Lower lobe of right lung (tissue), 2 donors: ENCODE results near the gene NELL1. TPM values are rescaled to one million over a fixed set of nuclear protein-coding genes. Genes with fewer than 3 reads are reported as not detected.

Source experiments
- ATAC-seq, 2 donors: fragments of 200-7000 bp; cut with Tn5 transposase; one replicate each; pipeline ENCODE4 v1.9.1; 2020 to 2022; ENCODE audit warnings: mild to moderate bottlenecking in 2 of 2, moderate library complexity in 2 of 2
- DNase-seq: peaks from one replicate; pipeline ENCODE4 v3.0.0-alpha.2; 2020
- H3K27ac ChIP-seq: fragments of 200-600 bp; one replicate; pipeline ENCODE4 v1.8.0; 2022
- H3K27me3 ChIP-seq: fragments of 200-600 bp; one replicate; pipeline ENCODE4 v1.8.0; 2022; ENCODE audit warnings: low read depth
- H3K36me3 ChIP-seq: fragments of 200-600 bp; one replicate; pipeline ENCODE4 v1.8.0; 2022; ENCODE audit warnings: mild to moderate bottlenecking
- H3K4me1 ChIP-seq: fragments of 200-600 bp; one replicate; pipeline ENCODE4 v1.8.0; 2022
- H3K4me3 ChIP-seq: fragments of 200-600 bp; one replicate; pipeline ENCODE4 v1.8.0; 2022; ENCODE audit warnings: mild to moderate bottlenecking
- H3K9me3 ChIP-seq: fragments of 200-600 bp; one replicate; pipeline ENCODE4 v1.8.0; 2022
- intact Hi-C: fragments of 100-400 bp; cut with DNase I; formaldehyde crosslinking; loops from one replicate; pipeline ENCODE4 v1.11.0; 2022
- total RNA-seq: library from RNA; stranded (reverse); fragmentation: NEBNext Ultra II Directional; extraction: Animal tissue kit (Norgen Biotek cat#: 25700); gene quantifications from one replicate; pipeline ENCODE4 v1.2.1, GENCODE V29; 2021
- TF ChIP-seq, protein P1 (sequence below): fragments of 200-600 bp; IDR thresholded peaks from one replicate; pipeline ENCODE4 v1.8.0; 2022; ENCODE audit warnings: antibody characterized with exemption, mild to moderate bottlenecking
- donor health status: DM: no; HTN: yes; CAD: no; lungs with severe emphysema.

The NELL1 gene
- total RNA-seq, 1 donor from 2014 or later, result 0.15 TPM

DNA sequence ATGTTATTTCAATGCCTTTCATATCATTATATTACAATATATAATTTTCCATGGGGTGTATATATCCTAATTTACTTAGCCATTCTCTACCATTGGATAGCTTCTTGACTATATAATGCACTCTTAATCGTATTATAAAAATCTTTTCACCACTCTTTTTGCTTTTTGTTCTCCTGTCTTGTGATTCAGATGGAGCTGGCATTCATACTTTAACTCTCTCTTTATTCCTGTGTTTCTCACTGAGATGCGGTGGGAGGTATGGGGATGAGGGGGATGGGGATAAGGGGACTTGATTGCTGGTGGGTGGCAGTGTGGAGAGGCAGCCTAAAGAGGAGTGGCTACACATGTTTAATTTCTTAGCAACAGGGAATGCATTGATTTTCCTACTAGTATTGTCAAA, 105.9 kb downstream of the NELL1 start:
- H3K9me3 ChIP-seq, result no peaks in the 10 kb centered on the region
- no peaks in the 10 kb centered on the region for H3K36me3 ChIP-seq
- TF ChIP-seq, protein P1, sequence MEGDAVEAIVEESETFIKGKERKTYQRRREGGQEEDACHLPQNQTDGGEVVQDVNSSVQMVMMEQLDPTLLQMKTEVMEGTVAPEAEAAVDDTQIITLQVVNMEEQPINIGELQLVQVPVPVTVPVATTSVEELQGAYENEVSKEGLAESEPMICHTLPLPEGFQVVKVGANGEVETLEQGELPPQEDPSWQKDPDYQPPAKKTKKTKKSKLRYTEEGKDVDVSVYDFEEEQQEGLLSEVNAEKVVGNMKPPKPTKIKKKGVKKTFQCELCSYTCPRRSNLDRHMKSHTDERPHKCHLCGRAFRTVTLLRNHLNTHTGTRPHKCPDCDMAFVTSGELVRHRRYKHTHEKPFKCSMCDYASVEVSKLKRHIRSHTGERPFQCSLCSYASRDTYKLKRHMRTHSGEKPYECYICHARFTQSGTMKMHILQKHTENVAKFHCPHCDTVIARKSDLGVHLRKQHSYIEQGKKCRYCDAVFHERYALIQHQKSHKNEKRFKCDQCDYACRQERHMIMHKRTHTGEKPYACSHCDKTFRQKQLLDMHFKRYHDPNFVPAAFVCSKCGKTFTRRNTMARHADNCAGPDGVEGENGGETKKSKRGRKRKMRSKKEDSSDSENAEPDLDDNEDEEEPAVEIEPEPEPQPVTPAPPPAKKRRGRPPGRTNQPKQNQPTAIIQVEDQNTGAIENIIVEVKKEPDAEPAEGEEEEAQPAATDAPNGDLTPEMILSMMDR, result no peak
- intact Hi-C loops, result no loop called here
- no peak overlapping the region for H3K4me3 ChIP-seq
- DNase-seq (no peak), ATAC-seq (no peak)
- H3K27me3 ChIP-seq, result no peaks in the 10 kb centered on the region
- no peak overlapping the region for H3K27ac ChIP-seq
- H3K4me1 ChIP-seq, result no peaks in the 10 kb centered on the region

DNA sequence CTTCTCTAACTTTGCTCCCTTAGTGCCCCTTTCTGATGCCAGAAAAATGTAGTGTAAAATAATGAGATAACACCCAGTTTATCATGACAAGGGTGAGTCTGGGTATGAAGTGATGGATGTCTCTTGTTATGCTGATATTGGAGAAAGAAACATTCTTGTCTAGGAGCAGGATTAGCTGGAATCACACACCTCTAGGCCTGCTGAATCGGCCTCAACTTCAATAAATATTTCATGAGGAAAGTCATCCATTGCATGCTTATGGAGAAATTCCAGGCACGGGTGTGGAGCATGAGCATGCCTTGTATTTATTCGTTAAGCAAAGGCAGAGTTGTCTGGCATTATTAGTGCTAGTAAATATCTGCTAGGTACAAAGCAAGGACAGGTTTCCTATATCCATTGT, 113.4 kb downstream of the NELL1 start:
- no peaks in the 10 kb centered on the region for H3K36me3 ChIP-seq
- no peaks in the 10 kb centered on the region for H3K9me3 ChIP-seq
- DNase-seq, result no peak
- no peak overlapping the region for H3K27ac ChIP-seq
- intact Hi-C loops, result no loop called here
- no peaks in the 10 kb centered on the region for H3K27me3 ChIP-seq
- no peak overlapping the region for H3K4me3 ChIP-seq
- no peaks in the 10 kb centered on the region for H3K4me1 ChIP-seq
- ATAC-seq, result no peak
- TF ChIP-seq, protein P1, result no peak

DNA sequence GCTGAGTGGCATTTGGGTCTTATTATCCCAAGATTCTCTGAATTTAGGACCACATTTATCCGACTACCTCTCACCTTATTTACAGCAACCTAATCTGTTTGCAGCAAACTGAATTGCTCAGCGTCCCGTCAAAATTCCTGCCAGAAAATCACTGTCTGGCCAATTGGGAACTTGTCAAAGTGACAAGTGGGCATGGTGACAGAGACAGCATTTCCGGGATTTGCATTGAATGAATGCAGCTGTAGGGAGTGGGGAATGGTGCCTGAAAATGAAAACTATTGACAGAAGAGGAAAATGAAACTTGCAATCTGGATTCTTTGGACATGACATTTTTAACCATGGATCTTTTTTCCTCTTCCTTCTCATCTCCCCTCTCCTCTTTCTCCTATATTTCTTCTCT, 113.8 kb downstream of the NELL1 start:
- no peaks in the 10 kb centered on the region for H3K36me3 ChIP-seq
- no peaks in the 10 kb centered on the region for H3K4me1 ChIP-seq
- intact Hi-C loops, result no loop called here
- no peak for ATAC-seq
- TF ChIP-seq, protein P1, result no peak
- no peak overlapping the region for H3K4me3 ChIP-seq
- H3K9me3 ChIP-seq, result no peaks in the 10 kb centered on the region
- no peak overlapping the region for H3K27ac ChIP-seq
- no peak for DNase-seq
- H3K27me3 ChIP-seq, result no peaks in the 10 kb centered on the region

DNA sequence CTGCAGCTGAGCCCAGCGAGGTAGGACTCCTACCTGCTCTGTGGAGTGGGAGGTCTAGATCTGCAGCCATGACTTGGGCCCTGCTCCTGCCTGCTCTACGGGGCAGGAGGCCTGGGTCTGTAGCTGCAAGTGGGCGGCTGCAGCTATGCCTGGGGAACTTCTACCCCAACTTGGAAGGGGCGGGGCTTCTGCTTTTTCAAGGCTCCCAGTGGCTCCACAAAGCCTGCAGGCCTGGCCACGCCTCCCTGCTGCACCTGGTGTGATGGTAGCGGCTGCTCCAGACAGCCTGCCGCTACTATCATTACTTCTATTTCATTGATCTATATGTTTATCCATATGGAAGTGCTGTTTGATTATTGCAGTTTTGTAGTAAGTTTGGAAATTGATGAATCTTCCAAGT, 121.2 kb downstream of the NELL1 start:
- H3K9me3 ChIP-seq, result no peaks in the 10 kb centered on the region
- intact Hi-C loops, result no loop called here
- no peaks in the 10 kb centered on the region for H3K4me1 ChIP-seq
- TF ChIP-seq, protein P1, result no peak
- no peaks in the 10 kb centered on the region for H3K36me3 ChIP-seq
- no peak overlapping the region for H3K4me3 ChIP-seq
- no peaks in the 10 kb centered on the region for H3K27me3 ChIP-seq
- no peak overlapping the region for H3K27ac ChIP-seq
- ATAC-seq (peak in 1 of 2 donors; percentile 21), DNase-seq (no peak)

DNA sequence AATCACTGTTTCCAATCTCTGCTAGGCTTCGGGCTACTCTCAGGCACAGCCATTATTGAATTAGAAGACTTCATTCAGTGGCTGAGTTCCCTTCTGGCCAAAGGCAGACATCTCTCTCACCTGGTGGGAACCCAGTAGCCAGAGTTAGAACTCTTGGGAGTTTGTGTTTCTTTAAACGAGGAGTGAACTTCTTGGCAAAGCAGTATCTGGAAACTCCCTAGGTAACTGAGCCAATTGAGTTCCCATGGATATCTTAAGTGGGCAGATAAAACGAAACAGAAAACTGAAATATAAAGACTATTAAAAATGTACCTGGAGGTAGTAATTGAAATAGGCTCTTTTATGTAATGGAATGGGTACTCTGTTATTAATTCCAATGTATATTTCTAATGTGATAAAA, 125.6 kb downstream of the NELL1 start:
- H3K27me3 ChIP-seq, result no peaks in the 10 kb centered on the region
- no peak overlapping the region for H3K27ac ChIP-seq
- no peaks in the 10 kb centered on the region for H3K9me3 ChIP-seq
- H3K4me3 ChIP-seq, result no peak overlapping the region
- intact Hi-C loops, result no loop called here
- no peak for ATAC-seq
- no peak for DNase-seq
- no peaks in the 10 kb centered on the region for H3K4me1 ChIP-seq
- H3K36me3 ChIP-seq, result no peaks in the 10 kb centered on the region
- TF ChIP-seq, protein P1, result no peak

DNA sequence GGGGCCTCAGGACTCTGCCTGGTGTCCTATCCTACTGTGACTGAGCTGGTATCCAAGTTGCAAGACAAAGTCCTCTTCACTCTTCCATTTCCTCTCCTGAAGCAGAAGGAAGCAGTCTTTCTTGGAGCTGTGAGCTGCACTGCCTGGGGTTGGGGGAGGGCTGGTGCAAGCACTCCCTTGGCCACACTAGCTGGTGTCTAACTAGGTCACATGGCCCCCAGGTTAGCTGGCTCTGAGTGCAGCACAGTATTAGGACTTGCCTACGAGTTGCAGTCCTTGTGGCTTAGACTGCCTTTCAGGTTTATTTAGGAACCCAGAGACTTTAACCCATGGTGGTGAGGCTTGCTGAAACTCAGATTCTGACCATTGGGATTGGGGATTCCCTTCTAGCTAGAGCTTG, 138.9 kb downstream of the NELL1 start:
- intact Hi-C loops, result no loop called here
- Histone ChIP-seq H3K4me1 (no peaks in the 10 kb centered on the region), H3K9me3 (no peaks in the 10 kb centered on the region), H3K27me3 (no peaks in the 10 kb centered on the region), H3K36me3 (no peaks in the 10 kb centered on the region), H3K4me3 (no peak overlapping the region), H3K27ac (no peak overlapping the region)
- ATAC-seq, result no peak
- TF ChIP-seq, protein P1, result no peak
- no peak for DNase-seq
